Central memory CD8-positive, alpha-beta T cell (primary cell): Measurements from ENCODE around the gene MLC1.

Source experiments
- ATAC-seq: fragments of 150-1000 bp; cut with Tn5 transposase; replicated peaks from 2 replicates; pipeline ENCODE4 v1.10.0; 2022; ENCODE audit warnings: mild to moderate bottlenecking, moderate FRiP score, moderate number of reproducible peaks; ENCODE audit not compliant: poor library complexity, severe bottlenecking; ENCODE audit errors: extremely low read depth
- DNase-seq, 2 donors: peaks; one replicate each; pipeline ENCODE4 v3.0.0; 2021; ENCODE audit warnings: low spot score in 2 of 2
- H3K27ac Mint-ChIP-seq: one replicate; pipeline ENCODE4 v1.8.0; 2022; ENCODE audit warnings: low read depth, mild to moderate bottlenecking, moderate library complexity, mixed read lengths
- H3K27me3 Mint-ChIP-seq: one replicate; pipeline ENCODE4 v1.8.0; 2022; ENCODE audit warnings: mixed read lengths
- H3K36me3 Mint-ChIP-seq: one replicate; pipeline ENCODE4 v1.8.0; 2022; ENCODE audit warnings: mild to moderate bottlenecking, moderate library complexity, mixed read lengths; ENCODE audit not compliant: insufficient read depth
- H3K4me1 Mint-ChIP-seq: one replicate; pipeline ENCODE4 v1.8.0; 2022; ENCODE audit warnings: mixed read lengths
- H3K4me3 Mint-ChIP-seq: one replicate; pipeline ENCODE4 v1.8.0; 2022; ENCODE audit warnings: mild to moderate bottlenecking, moderate library complexity, mixed read lengths
- H3K9me3 Mint-ChIP-seq: one replicate; pipeline ENCODE4 v1.8.0; 2022; ENCODE audit warnings: mixed read lengths

Gene MLC1

DNA sequence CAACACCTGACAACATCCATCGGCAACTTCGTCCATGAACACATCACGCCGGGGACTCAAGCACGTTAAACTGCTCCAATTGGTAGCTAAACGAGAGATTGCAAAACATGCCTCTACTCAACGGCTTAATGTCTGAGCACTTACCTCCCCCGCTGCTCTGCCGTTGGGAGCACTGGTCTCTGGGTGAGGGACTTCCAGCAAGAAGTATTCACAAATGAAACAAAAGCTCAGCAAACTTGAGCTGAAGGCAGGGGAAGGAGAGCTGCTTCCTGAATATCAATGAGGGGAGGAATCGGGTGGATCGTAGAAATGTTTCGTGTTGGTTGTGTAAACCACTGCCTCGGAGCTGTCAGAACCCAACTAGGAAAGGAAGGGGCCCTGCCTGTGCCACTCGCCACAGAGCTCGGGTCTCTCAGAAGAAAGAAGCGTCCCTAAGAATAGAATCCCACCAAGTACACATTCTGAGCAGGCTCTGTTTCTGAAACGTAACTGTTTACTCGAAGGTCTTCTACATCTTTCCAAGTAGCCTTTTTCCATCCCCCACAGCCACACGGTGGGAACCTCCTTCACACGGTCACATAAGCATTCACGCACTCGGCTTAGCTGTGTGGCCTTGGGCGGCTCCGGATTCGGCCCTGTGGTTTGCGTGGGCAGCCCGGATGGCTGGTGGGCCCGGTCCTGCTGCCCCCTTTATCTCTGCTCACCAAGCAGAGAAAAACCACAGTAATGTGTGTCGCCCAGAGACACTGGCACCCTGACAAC lies at the start of gene MLC1:
Gene MLC1, minus strand, starts transcription at position 216 of the 762 bp plus-strand sequence. CDS start 524 bp downstream, outside the sequence.
- H3K4me1 Mint-ChIP-seq, result no peaks in the 10 kb centered on the region
- H3K4me3 Mint-ChIP-seq, result no peak within 1 kb of the TSS
- H3K27me3 Mint-ChIP-seq, result peaks cover 24% of the 10 kb centered on the region
- no peak within 1 kb of the TSS for H3K27ac Mint-ChIP-seq
- no peaks in the 10 kb centered on the region for H3K9me3 Mint-ChIP-seq
- DNase-seq (no peak), ATAC-seq (no peak)
- H3K36me3 Mint-ChIP-seq, result peaks cover 1% of the 10 kb centered on the region

- Mint-ChIP-seq H3K9me3 (no peaks in the 10 kb centered on the region), H3K4me3 (no peak overlapping the region), H3K4me1 (no peaks in the 10 kb centered on the region), H3K27me3 (peaks cover 76% of the 10 kb centered on the region), H3K36me3 (no peaks in the 10 kb centered on the region), H3K27ac (no peak overlapping the region)
- ATAC-seq, result no peak
- no peak for DNase-seq
Observed at GRCh38 chr22:50134481-50134880, 49.3 kb upstream of the MLC1 start.

- Mint-ChIP-seq H3K36me3 (no peaks in the 10 kb centered on the region), H3K4me1 (no peaks in the 10 kb centered on the region), H3K27me3 (peaks cover 69% of the 10 kb centered on the region), H3K4me3 (no peak overlapping the region), H3K27ac (no peak overlapping the region), H3K9me3 (no peaks in the 10 kb centered on the region)
- DNase-seq (no peak), ATAC-seq (no peak)
Observed at GRCh38 chr22:50131894-50132293, 46.7 kb upstream of the MLC1 start.

GRCh38 chr22:50129121-50129736 lies 44.0 kb upstream of the MLC1 start:
- peaks cover 48% of the 10 kb centered on the region for H3K27me3 Mint-ChIP-seq
- H3K27ac Mint-ChIP-seq, result no peak overlapping the region
- H3K4me3 Mint-ChIP-seq, result no peak overlapping the region
- H3K36me3 Mint-ChIP-seq, result no peaks in the 10 kb centered on the region
- DNase-seq, result no peak
- peaks cover 3% of the 10 kb centered on the region for H3K9me3 Mint-ChIP-seq
- ATAC-seq, result no peak
- H3K4me1 Mint-ChIP-seq, result no peaks in the 10 kb centered on the region

- H3K27me3 Mint-ChIP-seq, result peaks cover 26% of the 10 kb centered on the region
- no peaks in the 10 kb centered on the region for H3K4me1 Mint-ChIP-seq
- H3K9me3 Mint-ChIP-seq, result peaks cover 8% of the 10 kb centered on the region
- H3K27ac Mint-ChIP-seq, result no peak overlapping the region
- H3K36me3 Mint-ChIP-seq, result no peaks in the 10 kb centered on the region
- ATAC-seq (no peak), DNase-seq (no peak)
- H3K4me3 Mint-ChIP-seq, result no peak overlapping the region
Observed at GRCh38 chr22:50125029-50125428, 39.8 kb upstream of the MLC1 start.

DNA sequence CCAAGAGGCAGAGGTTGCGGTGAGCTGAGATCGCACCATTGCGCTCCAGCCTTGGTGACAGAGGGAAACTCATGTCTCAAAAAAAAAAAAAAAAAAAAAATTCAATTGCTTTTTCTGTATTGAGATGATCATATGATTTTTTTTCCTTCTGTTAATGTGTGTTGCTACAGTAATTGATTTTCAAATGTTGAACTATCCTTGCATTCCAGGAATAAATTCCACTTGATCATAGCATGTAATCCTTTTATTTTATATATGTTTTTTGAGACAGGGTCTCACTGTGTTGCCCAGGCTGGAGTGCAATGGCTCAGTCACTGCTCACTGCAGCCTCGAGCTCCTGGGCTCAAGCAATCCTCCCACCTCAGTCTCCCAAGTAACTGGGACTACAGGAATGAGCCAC lies 37.9 kb upstream of the MLC1 start:
- peaks cover 8% of the 10 kb centered on the region for H3K9me3 Mint-ChIP-seq
- no peak for ATAC-seq
- H3K4me3 Mint-ChIP-seq, result no peak overlapping the region
- H3K27me3 Mint-ChIP-seq, result peaks cover 24% of the 10 kb centered on the region
- DNase-seq, result no peak
- no peak overlapping the region for H3K27ac Mint-ChIP-seq
- no peaks in the 10 kb centered on the region for H3K4me1 Mint-ChIP-seq
- no peaks in the 10 kb centered on the region for H3K36me3 Mint-ChIP-seq

GRCh38 chr22:50121202-50121740 lies 36.0 kb upstream of the MLC1 start:
- no peaks in the 10 kb centered on the region for H3K36me3 Mint-ChIP-seq
- no peak for DNase-seq
- no peak for ATAC-seq
- no peak overlapping the region for H3K27ac Mint-ChIP-seq
- H3K27me3 Mint-ChIP-seq, result peaks cover 28% of the 10 kb centered on the region
- peaks cover 8% of the 10 kb centered on the region for H3K9me3 Mint-ChIP-seq
- H3K4me1 Mint-ChIP-seq, result no peaks in the 10 kb centered on the region
- H3K4me3 Mint-ChIP-seq, result no peak overlapping the region

DNA sequence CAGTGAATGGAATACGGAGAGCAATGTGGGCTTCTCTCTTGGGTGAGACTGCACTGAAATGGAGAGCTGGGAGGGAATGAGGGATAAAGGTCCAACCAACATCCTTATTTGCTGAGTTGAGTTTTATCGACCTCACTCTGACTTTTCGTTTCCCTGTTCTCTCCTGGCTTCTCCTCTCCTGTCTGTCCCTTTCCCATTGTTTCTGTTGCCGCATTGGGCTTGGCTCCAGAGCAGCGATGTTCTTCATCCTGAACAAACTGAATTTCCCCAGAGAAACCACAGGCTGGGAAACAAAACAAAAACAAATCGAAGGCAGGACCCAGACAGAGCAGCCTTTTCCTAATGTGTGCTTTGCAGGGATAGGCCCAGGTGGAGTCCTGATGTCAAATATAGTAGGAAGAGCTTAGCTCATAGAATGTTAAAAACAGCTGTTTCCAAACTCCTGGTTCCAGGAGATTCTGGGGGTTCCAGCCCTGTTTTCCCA lies 34.6 kb upstream of the MLC1 start:
- Mint-ChIP-seq H3K36me3 (no peaks in the 10 kb centered on the region), H3K9me3 (peaks cover 8% of the 10 kb centered on the region), H3K4me1 (no peaks in the 10 kb centered on the region), H3K4me3 (no peak overlapping the region), H3K27me3 (peaks cover 28% of the 10 kb centered on the region), H3K27ac (no peak overlapping the region)
- ATAC-seq, result no peak
- no peak for DNase-seq

DNA sequence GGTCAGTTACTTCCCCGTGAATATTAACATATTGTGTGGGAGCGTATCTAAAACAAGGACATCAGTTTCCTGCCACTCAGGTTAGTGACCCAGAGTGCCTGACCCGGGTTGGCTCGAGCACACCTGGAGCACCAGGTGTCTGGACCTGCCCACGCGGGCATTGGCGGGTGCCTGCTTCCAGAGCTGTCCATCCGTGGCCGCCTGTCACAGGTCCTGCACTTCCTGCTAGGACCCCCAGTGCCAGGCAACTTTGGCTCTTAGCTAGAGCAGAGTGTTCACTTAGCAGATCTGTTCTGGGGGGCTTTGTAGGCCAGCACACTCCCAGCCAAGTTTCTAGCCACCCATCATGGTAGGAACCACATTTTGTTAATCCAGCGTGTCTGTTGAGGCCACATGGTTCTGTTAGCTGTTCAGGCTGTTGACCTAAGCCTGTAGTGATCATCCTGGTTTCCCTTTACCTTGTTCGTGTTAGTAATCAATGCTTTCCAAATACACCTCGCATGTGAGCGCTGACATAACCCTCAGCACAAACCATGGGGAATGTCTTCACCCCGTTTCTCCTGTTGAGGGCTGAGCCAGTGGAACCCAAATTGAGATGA lies 34.0 kb upstream of the MLC1 start:
- DNase-seq, result no peak
- Mint-ChIP-seq H3K9me3 (peaks cover 6% of the 10 kb centered on the region), H3K27ac (no peak overlapping the region), H3K4me1 (no peaks in the 10 kb centered on the region), H3K36me3 (no peaks in the 10 kb centered on the region), H3K4me3 (no peak overlapping the region), H3K27me3 (peaks cover 28% of the 10 kb centered on the region)
- no peak for ATAC-seq

DNA sequence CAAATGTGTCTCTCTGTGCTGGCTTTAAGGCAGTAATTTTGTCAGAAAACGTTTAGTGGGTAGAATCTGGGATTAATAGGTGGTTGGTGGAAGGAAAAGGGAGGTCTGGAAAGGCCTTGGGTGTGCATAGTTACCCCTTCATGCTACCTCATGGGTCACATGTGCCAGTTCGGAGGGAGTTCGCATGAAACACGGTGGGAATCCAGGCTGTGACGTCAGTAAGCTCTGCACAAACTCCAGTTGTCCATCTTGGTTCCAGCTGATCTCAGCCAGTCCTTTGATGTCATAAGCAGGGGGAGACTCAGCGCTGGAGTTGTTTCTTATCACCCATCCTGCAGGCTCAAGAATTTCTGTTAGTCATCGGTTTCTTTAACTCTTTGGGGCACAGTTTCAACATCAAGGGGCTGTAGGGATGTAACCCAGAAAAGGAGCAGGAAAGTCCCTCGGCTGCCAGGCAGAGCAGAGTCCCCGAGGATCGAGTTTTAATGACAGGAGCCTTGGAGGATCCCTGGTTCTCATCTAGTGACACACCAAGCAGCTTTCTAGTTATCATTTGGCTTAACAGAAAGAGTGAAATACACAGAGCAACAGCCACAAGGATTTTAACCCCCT lies 33.4 kb upstream of the MLC1 start:
- Mint-ChIP-seq H3K9me3 (no peaks in the 10 kb centered on the region), H3K27me3 (peaks cover 29% of the 10 kb centered on the region)

GRCh38 chr22:50118129-50118528 lies 32.9 kb upstream of the MLC1 start:
- no peaks in the 10 kb centered on the region for H3K9me3 Mint-ChIP-seq
- peaks cover 35% of the 10 kb centered on the region for H3K27me3 Mint-ChIP-seq
- H3K4me3 Mint-ChIP-seq, result no peak overlapping the region
- ATAC-seq (no peak), DNase-seq (no peak)
- H3K27ac Mint-ChIP-seq, result no peak overlapping the region
- no peaks in the 10 kb centered on the region for H3K4me1 Mint-ChIP-seq
- H3K36me3 Mint-ChIP-seq, result no peaks in the 10 kb centered on the region

More for the DNA sequence above, 33.4 kb upstream of the MLC1 start:
- no peak for ATAC-seq
- Mint-ChIP-seq H3K27ac (no peak overlapping the region), H3K4me1 (no peaks in the 10 kb centered on the region), H3K36me3 (no peaks in the 10 kb centered on the region), H3K4me3 (no peak overlapping the region)
- DNase-seq, result no peak

GRCh38 chr22:50117168-50117762 lies 32.0 kb upstream of the MLC1 start:
- ATAC-seq, result no peak
- no peak overlapping the region for H3K27ac Mint-ChIP-seq

More at GRCh38 chr22:50117168-50117762, 32.0 kb upstream of the MLC1 start:
- no peak for DNase-seq
- no peaks in the 10 kb centered on the region for H3K9me3 Mint-ChIP-seq
- no peaks in the 10 kb centered on the region for H3K36me3 Mint-ChIP-seq
- peaks cover 43% of the 10 kb centered on the region for H3K27me3 Mint-ChIP-seq
- no peaks in the 10 kb centered on the region for H3K4me1 Mint-ChIP-seq
- H3K4me3 Mint-ChIP-seq, result no peak overlapping the region
